Measurements from ENCODE around the gene PFKFB3. TPM values are rescaled to one million over a fixed set of nuclear protein-coding genes. Genes with fewer than 3 reads are reported as not detected.
A peak's percentile ranks its signal among the peaks of the same experiment; 100 is the strongest.

PFKFB3 gene
- total and polyA plus RNA-seq, 9 of the 15 experiments (the other 6 are each of a cell fraction or from before 2014, with no cell fraction given), result 0.46 to 21.6 (median 7.8) TPM

DNA sequence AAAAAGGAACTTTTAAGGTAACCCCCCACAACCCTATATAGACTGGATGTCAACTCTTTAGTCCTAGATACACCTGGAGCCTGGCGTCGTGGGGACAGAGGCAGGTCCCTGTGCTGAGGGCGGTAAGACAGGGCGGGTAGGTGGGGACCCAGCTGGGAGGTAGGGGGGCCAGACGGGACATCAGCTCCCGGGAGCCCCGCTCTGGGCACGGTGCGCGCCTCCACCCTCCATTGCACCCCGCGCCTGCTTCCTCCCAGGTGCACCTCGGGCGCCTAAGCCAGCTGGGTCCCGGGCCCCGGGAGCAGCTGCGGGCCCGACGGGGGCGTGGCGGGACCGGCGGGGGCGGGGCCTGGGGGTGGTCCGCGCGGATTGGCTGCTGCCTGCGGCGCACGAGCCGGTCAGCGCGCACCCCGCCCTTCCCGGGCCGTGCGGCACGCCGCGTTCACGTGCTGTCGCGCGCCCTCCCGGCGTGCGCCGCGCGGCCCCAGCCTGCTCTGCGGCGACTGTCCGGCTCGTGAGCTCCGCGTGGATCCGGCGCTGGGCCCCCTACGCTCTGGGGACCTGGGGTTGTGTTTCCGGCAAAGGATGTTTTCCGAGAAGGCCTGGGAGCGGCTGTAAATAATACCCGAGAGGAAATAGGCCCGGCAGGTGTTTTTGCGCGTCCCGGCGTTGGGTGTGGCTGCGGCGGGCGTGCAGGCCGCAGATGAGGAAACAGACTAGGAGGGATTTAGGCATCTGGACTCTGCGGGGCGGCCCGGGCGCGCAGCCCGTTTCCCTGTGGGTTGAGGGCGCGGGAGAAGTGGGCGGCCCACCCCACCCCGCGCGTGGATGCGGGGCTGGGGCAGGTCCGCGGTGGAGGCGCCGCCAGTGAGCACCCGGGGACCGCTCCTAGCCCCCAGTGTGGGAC is 39.1 kb upstream of the PFKFB3 start (continued):
- no peak for TF ChIP-seq ARNT (IDR thresholded peaks at IDR 0.05)
- TF ChIP-seq NCOA4 (IDR thresholded peaks at IDR 0.05; ENCODE audit: partially characterized antibody), result no peak
- no peak for TF ChIP-seq CEBPB (tag; IDR thresholded peaks at IDR 0.05)
- no peak for TF ChIP-seq SLC30A9 (CRISPR knock-in tag; IDR thresholded peaks at IDR 0.05)
- TF ChIP-seq NELFE (IDR thresholded peaks at IDR 0.05; ENCODE audit: insufficient read depth, insufficient read length), result no peak
- peak; percentile 49 for TF ChIP-seq NCOR1 (IDR thresholded peaks at IDR 0.05)
- TF ChIP-seq, protein P1, sequence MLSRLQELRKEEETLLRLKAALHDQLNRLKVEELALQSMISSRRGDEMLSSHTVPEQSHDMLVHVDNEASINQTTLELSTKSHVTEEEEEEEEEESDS (CRISPR knock-in tag; IDR thresholded peaks at IDR 0.05), result no peak
- TF ChIP-seq MCM5 (IDR thresholded peaks at IDR 0.05; ENCODE audit: low read depth), result no peak
- no peak for TF ChIP-seq NR2F6 (CRISPR knock-in tag; IDR thresholded peaks at IDR 0.05)
- TF ChIP-seq BCL6 (CRISPR knock-in tag; IDR thresholded peaks at IDR 0.05), result no peak
- no peak for TF ChIP-seq NCOA6 (IDR thresholded peaks at IDR 0.05)
- TF ChIP-seq MEF2D (tag; conservative IDR thresholded peaks at IDR 0.05; ENCODE audit: low read depth), result no peak
- TF ChIP-seq, protein P2, sequence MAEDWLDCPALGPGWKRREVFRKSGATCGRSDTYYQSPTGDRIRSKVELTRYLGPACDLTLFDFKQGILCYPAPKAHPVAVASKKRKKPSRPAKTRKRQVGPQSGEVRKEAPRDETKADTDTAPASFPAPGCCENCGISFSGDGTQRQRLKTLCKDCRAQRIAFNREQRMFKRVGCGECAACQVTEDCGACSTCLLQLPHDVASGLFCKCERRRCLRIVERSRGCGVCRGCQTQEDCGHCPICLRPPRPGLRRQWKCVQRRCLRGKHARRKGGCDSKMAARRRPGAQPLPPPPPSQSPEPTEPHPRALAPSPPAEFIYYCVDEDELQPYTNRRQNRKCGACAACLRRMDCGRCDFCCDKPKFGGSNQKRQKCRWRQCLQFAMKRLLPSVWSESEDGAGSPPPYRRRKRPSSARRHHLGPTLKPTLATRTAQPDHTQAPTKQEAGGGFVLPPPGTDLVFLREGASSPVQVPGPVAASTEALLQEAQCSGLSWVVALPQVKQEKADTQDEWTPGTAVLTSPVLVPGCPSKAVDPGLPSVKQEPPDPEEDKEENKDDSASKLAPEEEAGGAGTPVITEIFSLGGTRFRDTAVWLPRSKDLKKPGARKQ (CRISPR knock-in tag; IDR thresholded peaks at IDR 0.05), result no peak
- TF ChIP-seq ZNF785 (CRISPR knock-in tag; IDR thresholded peaks at IDR 0.05), result no peak
- TF ChIP-seq MAFG (tag; conservative IDR thresholded peaks at IDR 0.05), result no peak
- TF ChIP-seq EZH2 (IDR thresholded peaks at IDR 0.05; ENCODE audit: borderline replicate concordance, low read depth, low read length), result no peak
- TF ChIP-seq TRIM28 (IDR thresholded peaks at IDR 0.05), result no peak
- TF ChIP-seq XRCC4 (IDR thresholded peaks at IDR 0.05; ENCODE audit: extremely low read depth, insufficient read depth, insufficient read length), result no peak
- TF ChIP-seq PCBP1 (IDR thresholded peaks at IDR 0.05; ENCODE audit: low read depth, low read length, poor library complexity, severe bottlenecking), result peak; percentile 32
- TF ChIP-seq SRSF9 (IDR thresholded peaks at IDR 0.05; ENCODE audit: borderline replicate concordance, low read depth, low read length), result no peak
- peak; percentile 62 for TF ChIP-seq DACH1 (IDR thresholded peaks at IDR 0.05; ENCODE audit: partially characterized antibody)
- no peak for TF ChIP-seq PHB (CRISPR knock-in tag; IDR thresholded peaks at IDR 0.05)
- TF ChIP-seq, protein P3, sequence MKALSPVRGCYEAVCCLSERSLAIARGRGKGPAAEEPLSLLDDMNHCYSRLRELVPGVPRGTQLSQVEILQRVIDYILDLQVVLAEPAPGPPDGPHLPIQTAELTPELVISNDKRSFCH (CRISPR knock-in tag; IDR thresholded peaks at IDR 0.05), result no peak
- TF ChIP-seq, protein P3 (tag; IDR thresholded peaks at IDR 0.05), result 0 out of 2 replicates have a peak, but pooled peaks have one; percentile 46
- no peak for TF ChIP-seq XRCC3 (IDR thresholded peaks at IDR 0.05)
- TF ChIP-seq ETV1 (tag; conservative IDR thresholded peaks at IDR 0.05; ENCODE audit: low read depth), result peak; percentile 86
- TF ChIP-seq NFATC3 (IDR thresholded peaks at IDR 0.05), result no peak
- 0 out of 2 replicates have a peak, but pooled peaks have one; percentile 14 for TF ChIP-seq C11orf30 (IDR thresholded peaks at IDR 0.05; ENCODE audit: low read depth)
- TF ChIP-seq, protein P4, sequence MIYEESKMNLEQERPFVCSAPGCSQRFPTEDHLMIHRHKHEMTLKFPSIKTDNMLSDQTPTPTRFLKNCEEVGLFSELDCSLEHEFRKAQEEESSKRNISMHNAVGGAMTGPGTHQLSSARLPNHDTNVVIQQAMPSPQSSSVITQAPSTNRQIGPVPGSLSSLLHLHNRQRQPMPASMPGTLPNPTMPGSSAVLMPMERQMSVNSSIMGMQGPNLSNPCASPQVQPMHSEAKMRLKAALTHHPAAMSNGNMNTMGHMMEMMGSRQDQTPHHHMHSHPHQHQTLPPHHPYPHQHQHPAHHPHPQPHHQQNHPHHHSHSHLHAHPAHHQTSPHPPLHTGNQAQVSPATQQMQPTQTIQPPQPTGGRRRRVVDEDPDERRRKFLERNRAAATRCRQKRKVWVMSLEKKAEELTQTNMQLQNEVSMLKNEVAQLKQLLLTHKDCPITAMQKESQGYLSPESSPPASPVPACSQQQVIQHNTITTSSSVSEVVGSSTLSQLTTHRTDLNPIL (CRISPR knock-in tag; IDR thresholded peaks at IDR 0.05), result no peak
